ENCODE measurements around the gene KLRG1.

The KLRG1 gene

GRCh38 chr12:8989413-8989812, at the start of gene KLRG1:
KLRG1 (plus strand) TSS chr12:8989546; CDS start chr12:8989636, 90 bp downstream.
- DNase-seq = no peak

DNA sequence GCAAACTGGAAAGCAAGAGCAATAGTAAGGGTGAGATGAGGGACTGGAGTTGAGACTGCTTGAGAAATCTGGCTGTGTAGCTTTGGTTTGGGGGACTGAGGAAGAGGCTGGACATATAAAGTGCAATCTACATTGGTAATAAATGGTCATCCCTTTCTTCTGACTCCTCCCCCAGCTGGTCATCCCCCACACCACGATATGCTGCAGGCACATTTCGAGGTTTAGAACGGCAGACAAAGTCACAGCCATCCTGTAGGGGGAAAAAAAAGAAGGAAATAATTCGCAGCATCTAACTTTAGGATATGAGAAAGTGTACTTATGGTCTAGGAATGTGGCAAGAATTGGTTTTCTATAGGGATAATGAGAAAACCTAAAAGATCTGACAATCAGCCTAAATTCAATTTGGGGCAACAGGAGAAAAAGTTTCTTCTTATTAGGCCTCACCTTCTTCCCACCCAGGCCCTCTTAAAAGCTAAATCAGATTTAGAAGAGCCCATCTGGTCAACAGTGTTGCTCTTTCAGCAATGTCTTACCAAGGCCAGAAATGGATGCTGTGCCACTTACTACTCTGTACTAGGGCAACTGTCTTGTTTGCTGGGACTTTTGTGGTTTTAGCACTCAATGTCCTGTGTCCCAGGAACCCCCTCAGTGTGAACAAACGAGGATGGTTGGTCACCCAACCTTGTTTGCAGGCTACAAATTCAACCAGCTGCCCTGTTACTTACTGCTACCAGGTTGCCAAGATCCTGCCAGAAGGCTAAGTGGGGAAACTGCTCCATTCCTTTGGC, 47.5 kb upstream of the KLRG1 start:
- DNase-seq = no peak

GRCh38 chr12:8943565-8944186, 45.7 kb upstream of the KLRG1 start:
- no peak for DNase-seq

GRCh38 chr12:8946733-8947132, 42.6 kb upstream of the KLRG1 start:
- DNase-seq = no peak

DNA sequence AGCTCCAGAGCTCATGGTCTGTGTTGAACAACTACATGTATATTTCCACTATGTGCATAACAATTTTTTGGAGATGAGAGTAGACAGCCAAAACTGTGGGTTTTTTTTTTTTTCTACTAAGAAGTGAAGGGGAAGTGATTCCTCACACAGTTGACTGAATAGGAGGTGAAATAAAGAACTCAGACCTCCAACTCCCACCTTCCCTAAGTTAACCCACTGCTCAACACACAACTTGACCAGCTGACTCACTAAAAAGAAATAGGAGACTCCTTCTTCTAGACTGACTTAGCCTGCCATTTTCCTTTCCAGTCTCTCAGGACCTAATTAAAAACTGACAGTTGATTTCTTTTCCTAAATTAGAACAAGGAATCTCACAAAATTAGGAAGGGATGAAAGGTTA, 41.6 kb upstream of the KLRG1 start:
- no peak for DNase-seq

DNA sequence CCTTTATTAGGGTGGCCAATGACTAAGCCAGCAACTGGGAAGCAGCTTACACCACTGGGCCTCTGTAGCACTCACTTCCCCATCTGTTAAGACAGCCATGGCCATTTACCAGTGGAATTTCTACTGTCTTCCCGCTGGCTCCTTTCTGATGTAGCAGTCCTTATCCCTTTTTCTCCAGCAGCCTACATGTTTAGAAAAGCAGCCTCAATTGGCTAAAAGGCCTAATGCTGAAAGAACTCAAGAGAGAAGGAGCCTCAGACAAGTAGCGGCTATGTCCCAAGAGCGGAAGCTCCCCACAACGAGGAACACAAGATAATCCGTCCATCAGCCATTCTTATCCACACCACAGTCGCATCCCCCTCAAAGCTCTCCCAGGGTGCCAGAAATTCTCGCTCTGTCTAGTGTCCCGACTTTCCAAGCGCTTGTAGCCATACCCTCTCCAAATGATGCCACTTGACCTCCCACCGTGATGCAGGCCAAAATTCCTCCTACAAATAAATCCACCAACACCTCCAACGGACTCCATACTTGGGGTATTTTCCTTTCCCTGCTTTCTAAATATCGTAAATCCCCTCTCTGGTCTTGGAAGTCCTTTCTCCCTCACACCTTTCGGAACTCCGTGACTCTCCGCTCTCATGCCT, 40.5 kb upstream of the KLRG1 start:
- DNase-seq = no peak

DNA sequence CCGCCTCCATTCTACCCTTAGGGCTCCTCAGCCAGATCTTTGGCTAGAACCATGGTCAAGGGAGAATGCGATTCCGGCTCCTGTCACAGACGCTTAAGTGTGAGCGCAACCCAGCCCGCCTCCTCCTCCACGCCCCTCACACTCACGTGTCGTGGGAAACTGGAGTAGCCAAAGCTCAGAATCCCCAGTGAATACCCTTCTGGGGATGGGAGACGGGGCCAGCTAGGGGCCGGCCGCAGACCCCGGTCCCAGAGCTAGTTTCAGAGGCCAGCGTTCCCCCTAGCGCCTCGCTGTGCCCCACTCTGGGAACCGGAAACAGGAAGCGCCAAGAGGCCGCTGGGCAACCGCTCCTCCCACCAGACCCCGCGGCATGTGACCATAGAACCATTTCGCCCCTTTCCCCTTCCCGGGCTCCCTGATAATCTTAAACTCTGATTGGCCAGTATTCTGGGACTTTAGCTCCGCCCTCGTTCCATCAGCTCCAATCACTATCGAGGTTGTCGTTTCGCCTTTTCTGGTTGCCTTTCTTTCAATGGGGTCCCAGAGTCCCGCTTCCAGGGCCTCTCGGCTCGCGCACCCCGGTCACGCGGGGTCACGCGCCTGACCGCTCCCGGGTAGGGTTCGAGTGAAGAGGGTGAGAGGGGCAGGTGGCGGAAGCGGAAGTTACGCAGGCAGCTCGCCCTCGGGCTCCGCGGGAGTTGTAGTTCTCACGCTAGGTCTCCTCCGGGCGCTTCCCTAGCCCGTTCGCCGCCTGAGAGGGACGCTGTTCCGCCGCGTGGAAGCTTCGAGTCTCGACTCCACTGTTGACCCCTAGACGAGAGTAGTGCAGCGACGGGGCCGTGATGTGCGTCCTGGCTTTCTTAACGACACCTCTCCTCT, 39.8 kb upstream of the KLRG1 start, which contains the start of gene M6PR:
TSS of gene M6PR (minus strand) at position 304 of the 879 bp plus-strand sequence. CDS start 3,241 bp downstream, outside the sequence.
- DNase-seq = peak; percentile 91

DNA sequence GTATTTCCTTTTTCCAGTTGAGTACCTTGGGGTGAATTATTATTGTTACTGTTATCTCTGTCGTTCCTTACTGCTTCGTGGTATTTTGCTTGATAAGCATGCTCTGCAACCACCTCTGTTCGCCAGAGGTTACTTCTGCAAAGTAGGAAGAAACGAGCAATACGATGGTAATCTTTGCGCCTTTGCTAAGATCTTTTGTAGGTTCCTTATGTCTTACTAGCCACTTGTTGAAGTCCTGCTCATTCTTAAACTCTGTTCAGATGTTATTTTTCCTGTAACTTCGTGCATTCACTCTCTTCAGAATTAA, 39.2 kb upstream of the KLRG1 start:
- no peak for DNase-seq

DNA sequence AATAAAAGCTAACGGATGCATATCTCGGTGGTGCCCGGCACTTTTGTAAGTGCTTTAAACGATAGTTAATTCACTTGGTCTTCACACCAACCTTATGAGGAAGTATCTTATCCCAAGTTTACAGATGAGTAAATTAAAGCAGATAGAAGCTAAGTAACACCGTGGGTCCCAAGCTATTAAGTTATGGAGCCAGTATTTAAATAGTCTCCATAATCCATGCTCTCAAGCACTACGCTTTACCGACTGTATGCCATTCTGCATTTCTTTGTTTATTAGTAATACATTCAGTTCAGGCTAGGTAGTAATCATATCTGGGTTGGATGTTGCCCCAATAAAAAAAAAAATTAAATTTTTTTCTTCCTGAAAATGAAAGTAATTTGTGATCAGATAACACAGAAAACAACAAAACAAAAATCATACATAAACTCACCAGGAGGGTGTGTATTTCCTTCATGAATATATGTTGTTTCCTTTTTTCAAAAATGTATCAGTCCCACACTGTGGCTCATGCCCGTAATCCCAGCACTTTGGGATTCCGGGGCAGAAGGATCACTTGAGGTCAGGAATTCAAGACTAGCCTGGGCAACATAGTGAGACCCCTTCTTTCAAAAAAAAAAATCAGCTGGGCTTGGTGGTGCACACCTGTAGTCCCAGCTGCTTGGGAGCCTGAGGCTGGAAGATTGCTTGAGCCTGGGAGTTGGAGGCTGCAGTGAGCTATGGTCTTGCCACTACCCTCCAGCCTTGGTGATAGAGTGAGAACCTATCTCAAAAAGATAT, 38.5 kb upstream of the KLRG1 start:
- no peak for DNase-seq

GRCh38 chr12:8951744-8952143, 37.6 kb upstream of the KLRG1 start:
- DNase-seq = no peak

DNA sequence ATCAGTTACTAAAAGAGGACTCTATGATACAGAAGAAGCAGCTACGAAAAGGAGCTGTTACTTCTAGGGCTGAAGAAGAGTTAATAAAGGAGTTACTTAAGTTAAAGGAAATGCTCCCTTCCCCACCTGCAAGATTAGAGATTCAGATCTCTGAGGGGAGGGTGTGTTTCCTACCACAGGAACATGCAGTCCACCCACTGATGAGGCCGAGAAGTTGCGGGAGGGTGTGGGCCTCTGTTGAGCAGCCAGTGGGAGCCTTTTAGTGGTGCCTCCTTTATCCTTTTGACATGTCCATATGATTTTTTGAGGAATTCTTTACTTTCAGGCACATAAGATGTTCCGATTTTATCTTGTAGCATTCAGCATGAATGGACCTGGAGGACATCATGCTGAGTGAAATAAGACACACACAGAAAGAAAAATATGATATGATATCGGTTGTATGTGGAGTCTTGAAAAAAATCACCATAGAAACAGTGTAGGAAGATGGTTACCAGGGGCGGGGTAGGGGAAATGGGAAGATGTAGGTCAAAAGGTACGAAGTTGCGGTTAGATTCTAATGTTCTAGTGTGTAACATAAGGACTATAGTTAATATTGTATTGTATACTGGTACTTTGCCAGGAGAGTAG, 35.5 kb upstream of the KLRG1 start:
- DNase-seq = no peak

DNA sequence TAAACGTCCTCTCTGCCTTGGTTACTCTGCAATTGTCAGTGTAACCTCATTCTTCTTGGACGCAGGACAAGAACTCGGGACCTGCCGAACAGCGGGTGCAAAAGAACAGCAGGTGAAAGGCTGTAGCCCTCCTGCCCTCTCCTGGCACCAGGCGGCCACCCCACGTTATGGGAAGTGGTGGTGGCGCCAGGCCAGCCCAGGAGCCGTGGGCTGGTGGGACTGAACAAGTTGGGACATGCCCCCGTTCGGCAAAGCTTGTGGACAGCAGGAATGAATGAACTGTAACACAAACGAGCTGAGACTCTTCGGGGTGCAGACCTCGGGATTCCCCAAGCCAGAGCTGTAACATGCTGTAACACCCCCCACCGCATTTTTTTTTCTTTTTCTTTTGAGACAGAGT, 33.3 kb upstream of the KLRG1 start:
- no peak for DNase-seq

GRCh38 chr12:8956772-8957171, 32.6 kb upstream of the KLRG1 start:
- no peak for DNase-seq

DNA sequence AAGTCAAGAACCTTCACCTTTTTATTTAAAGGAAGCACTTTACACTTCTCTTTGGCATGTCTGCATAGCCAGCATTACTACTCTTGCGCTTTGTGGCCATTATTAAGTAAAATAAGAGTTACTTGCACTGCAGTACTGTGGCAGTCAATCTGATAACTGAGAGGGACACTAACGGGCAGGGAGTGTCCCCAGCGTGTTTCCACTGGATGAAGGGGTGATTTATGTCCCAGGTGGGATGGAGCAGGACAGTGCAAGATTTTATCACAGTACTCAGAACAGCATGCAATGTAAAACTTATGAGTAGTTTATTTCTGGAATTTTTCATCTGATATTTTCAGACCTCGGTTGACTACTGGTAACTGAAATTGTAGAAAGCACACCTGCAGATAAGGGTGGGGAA, 31.8 kb upstream of the KLRG1 start:
- no peak for DNase-seq

DNA sequence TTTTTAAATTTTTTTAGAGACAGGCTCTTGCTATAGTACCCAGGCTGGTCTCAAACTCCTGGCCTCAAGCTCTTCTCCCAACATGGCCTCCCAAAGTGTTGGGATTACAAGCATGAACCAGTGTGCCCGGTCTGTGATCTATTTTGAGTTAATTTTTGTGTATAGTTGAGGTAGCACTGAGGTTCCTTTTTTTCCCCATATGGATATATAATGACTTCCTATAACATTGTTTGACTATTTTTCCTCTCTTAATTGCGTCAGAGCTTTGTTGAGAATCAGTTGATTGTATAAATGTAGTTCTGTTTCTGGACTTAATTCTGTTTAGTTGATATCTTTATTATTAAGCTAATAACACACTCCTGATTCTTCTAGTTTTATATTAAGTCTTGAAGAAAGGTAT, 31.3 kb upstream of the KLRG1 start:
- DNase-seq = no peak

- no peak for DNase-seq
Observed at GRCh38 chr12:8960176-8960575, 29.2 kb upstream of the KLRG1 start.

GRCh38 chr12:8968761-8969160, 20.6 kb upstream of the KLRG1 start:
- no peak for DNase-seq

GRCh38 chr12:8969861-8970411, 19.4 kb upstream of the KLRG1 start:
- no peak for DNase-seq

DNA sequence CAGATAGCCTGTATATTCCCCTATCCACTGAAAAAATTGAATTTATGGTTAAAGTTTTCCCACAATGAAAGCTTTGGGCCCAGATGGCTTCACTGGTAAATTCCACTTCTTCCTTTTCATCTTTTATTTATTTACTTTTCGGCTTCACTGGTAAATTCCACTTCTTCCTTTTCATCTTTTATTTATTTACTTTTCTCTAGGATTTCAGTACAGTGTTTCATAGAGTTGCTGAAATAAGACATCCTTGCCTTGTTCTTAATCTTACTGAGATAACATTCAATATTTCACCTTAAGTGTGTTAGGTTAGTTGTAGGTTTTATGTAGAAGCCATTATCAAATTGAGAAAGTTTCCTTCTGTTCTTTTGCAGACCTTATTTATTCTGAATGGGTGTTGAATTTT, 18.9 kb upstream of the KLRG1 start:
- DNase-seq = no peak

- DNase-seq = no peak
Observed at GRCh38 chr12:8980137-8980536, 9.2 kb upstream of the KLRG1 start.

DNA sequence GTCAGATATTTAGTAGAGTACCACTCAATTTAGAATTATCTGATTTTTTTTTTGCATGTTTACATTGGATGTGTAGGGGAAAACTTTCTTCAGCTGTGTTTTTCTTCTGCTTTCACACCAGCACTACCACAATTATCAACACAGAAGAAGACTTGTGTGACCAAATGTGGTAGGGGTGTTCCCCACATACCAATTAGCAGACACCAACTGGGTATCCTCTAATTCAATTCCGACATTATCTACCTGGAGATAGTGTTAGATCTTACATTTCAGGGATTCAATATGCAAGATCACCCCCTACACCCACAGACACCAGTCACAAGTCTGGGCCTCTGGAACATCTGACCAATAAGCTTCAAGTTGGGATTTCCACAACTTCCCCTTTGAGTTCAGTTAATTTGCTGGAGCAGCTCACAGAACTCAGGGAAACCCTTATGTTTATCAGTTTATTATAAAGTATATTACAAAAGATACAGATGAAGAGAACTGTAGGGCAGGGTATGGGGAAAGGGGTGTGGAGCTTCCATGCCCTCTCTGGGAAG, 4.1 kb upstream of the KLRG1 start:
- no peak for DNase-seq

Measured in DMS79 (cell line).